Transverse colon (tissue), 4 donors: ENCODE data around the gene FSTL5. TPM values are rescaled to one million over a fixed set of nuclear protein-coding genes. Genes with fewer than 3 reads are reported as not detected.

Experiments
- DNase-seq: peaks from one replicate; pipeline ENCODE4 v3.0.0-alpha.2; 2019
- H3K27ac ChIP-seq, 4 donors: fragments of 200-600 bp; sonication (generic); 2 replicates each; pipeline ENCODE4 v1.5.1; 2016 to 2018; ENCODE audit warnings: inconsistent platforms in 4 of 4
- H3K27me3 ChIP-seq: fragments of 200-600 bp; sonication (generic); 2 replicates; pipeline ENCODE4 v1.5.1; 2017; ENCODE audit warnings: inconsistent platforms
- H3K36me3 ChIP-seq, 4 donors: fragments of 200-600 bp; sonication (generic); 2 replicates each; pipeline ENCODE4 v1.5.1; 2017 to 2019; ENCODE audit warnings: inconsistent platforms in 4 of 4
- H3K4me1 ChIP-seq, 4 donors: fragments of 200-600 bp; sonication (generic); 2 replicates each; pipeline ENCODE4 v1.5.1; 2017 to 2020; ENCODE audit warnings: inconsistent platforms in 4 of 4
- H3K4me3 ChIP-seq, 4 donors: fragments of 200-600 bp; sonication (generic); 1 replicate in 1 of 4; 2 replicates in 3 of 4; pipeline versions ENCODE4 v1.5.1 to v1.6.1; 2017 to 2019; ENCODE audit warnings: inconsistent platforms in 4 of 4
- H3K9me3 ChIP-seq, 2 donors: fragments of 200-600 bp; sonication (generic); 2 replicates each; pipeline ENCODE4 v1.5.1; 2017 to 2019; ENCODE audit warnings: inconsistent platforms in 2 of 2
- EP300 ChIP-seq: sonication (generic); formaldehyde crosslinking; IDR thresholded peaks from one replicate; pipeline ENCODE4 v1.6.1; 2017; ENCODE audit warnings: antibody characterized with exemption, low read depth
- POLR2A ChIP-seq: fragments of 450-650 bp; IDR thresholded peaks from one replicate; pipeline ENCODE4 v1.6.1; 2016; ENCODE audit warnings: antibody characterized with exemption, mild to moderate bottlenecking, moderate library complexity
- POLR2AphosphoS5 ChIP-seq, 3 donors: sonication (generic); formaldehyde crosslinking; IDR thresholded peaks; one replicate each; pipeline ENCODE4 v1.6.1; 2016; ENCODE audit warnings: antibody characterized with exemption in 3 of 3
- WGBS, 2 donors: methylation state at CpG; one replicate each; pipeline ENCODE4 v1.1.5; 2018; ENCODE audit warnings: low coverage in 1 of 2; 5-methylcytosine and 5-hydroxymethylcytosine counted together
- in situ Hi-C, 4 donors: fragments of 200-750 bp; cut with MboI; loops; one replicate each; pipeline versions ENCODE4 v1.15.0 to v1.15.1; 2017; ENCODE audit warnings: low sequenced_read_pairs in 3 of 4, low pct_ligation_motif_present in 1 of 4, low pct_unique_long_range_greater_than_20kb in 1 of 4
- intact Hi-C: fragments of 100-400 bp; cut with DNase I; formaldehyde crosslinking; loops from one replicate; pipeline ENCODE4 v1.15.1; 2023; ENCODE audit warnings: low total_unique reads
- total RNA-seq, 4 donors: library from RNA; depleted of rRNA; stranded (reverse); fragments of >200 nt; gene quantifications; one replicate each; pipeline ENCODE4 v1.1.0, GENCODE V29; 2016
- TF ChIP-seq, protein P1 (sequence below), 5 experiments: fragments of 200-600 bp in 3 of 5; fragments of 450-650 bp in 2 of 5; sonication (generic) in 3 of 5; IDR thresholded peaks; 1 replicate in 2 of 5; 2 replicates in 3 of 5; pipeline ENCODE4 v1.5.1; 2016 to 2017; ENCODE audit warnings: antibody characterized with exemption in 5 of 5, inconsistent platforms in 3 of 5, mild to moderate bottlenecking in 2 of 5, moderate library complexity in 1 of 5

The FSTL5 gene
- total RNA-seq, 4 donors from 2014 or later, result 0.14 to 0.16 TPM; not detected in 2

DNA sequence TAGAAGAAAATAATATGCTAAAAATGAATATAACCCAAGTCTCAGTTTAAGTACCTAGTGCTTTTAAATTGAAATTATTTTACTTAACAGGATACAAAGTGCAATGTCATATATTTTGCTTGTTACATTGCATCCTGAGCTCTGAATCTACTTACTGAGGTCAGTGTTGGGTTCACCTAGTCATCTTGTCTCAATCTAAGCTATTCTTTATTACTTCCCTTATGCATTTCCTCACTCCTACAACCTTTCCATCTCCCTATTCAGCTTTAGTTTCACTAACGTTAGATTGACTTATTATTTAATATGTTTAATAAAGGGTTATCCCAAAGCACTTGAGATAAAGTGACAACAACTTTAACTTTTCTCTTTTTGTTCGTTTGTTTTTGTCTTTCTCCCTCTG is 483.7 kb downstream of the FSTL5 start:
- H3K27me3 ChIP-seq, result no peaks in the 10 kb centered on the region
- H3K9me3 ChIP-seq, result no peaks in the 10 kb centered on the region
- no peak for DNase-seq
- intact Hi-C loops, result no loop called here
- H3K27ac ChIP-seq, result no peak overlapping the region
- in situ Hi-C loops, result no loop called here
- H3K36me3 ChIP-seq, result no peaks in the 10 kb centered on the region
- TF ChIP-seq, protein P1, sequence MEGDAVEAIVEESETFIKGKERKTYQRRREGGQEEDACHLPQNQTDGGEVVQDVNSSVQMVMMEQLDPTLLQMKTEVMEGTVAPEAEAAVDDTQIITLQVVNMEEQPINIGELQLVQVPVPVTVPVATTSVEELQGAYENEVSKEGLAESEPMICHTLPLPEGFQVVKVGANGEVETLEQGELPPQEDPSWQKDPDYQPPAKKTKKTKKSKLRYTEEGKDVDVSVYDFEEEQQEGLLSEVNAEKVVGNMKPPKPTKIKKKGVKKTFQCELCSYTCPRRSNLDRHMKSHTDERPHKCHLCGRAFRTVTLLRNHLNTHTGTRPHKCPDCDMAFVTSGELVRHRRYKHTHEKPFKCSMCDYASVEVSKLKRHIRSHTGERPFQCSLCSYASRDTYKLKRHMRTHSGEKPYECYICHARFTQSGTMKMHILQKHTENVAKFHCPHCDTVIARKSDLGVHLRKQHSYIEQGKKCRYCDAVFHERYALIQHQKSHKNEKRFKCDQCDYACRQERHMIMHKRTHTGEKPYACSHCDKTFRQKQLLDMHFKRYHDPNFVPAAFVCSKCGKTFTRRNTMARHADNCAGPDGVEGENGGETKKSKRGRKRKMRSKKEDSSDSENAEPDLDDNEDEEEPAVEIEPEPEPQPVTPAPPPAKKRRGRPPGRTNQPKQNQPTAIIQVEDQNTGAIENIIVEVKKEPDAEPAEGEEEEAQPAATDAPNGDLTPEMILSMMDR (IDR thresholded peaks at IDR 0.05), result no peak
- TF ChIP-seq POLR2AphosphoS5 (IDR thresholded peaks at IDR 0.05) (no peak), EP300 (no peak), POLR2A (no peak)
- no peaks in the 10 kb centered on the region for H3K4me1 ChIP-seq
- 6 to 31% methylated on average over 2 of the region's 2 CpGs for WGBS, 2 donors
- H3K4me3 ChIP-seq, result no peak overlapping the region

DNA sequence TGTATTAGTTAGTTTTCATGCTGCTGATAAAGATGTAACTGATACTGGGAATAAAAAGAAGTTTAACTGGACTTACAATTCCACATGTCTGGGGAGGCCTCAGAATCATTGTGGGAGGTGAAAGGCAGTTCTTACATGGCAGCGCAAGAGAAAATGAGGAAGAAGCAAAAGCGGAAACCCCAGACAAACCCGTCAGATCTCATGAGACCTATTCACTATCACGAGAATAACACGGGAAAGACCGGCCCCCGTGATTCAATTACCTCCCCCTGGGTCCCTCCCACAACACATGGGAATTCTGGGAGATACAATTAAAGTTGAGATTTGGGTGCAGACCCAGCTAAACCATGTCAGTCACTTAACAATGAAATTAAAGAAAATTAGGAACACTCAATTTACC is 499.1 kb downstream of the FSTL5 start:
- no peak overlapping the region for H3K27ac ChIP-seq
- no peak for DNase-seq
- in situ Hi-C loops, result no loop called here

DNA sequence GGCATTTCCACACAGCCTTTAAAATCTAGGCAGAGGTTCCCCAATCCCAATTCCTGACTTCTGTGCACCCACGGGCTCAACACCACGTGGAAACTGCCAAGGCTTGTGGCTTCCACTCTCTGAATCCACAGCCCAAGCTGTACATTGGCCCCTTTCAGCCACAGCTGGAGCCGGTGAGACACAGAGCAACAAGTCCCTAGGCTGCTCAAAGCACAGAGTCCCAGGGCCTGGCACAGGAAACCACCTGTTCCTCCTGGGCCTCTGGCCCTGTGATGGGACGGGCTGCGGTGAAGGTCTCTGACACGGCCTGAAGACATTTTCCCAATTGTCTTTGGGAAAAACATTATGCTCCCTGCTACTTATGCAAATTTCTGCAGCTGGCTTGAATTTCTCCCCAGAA is 500.0 kb downstream of the FSTL5 start:
- H3K4me1 ChIP-seq, result no peaks in the 10 kb centered on the region
- no peak for DNase-seq
- intact Hi-C loops (no loop called here), in situ Hi-C loops (no loop called here)
- no peak overlapping the region for H3K4me3 ChIP-seq
- H3K27ac ChIP-seq, result no peak overlapping the region
- H3K36me3 ChIP-seq, result no peaks in the 10 kb centered on the region
- no peaks in the 10 kb centered on the region for H3K27me3 ChIP-seq
- TF ChIP-seq POLR2A (no peak), POLR2AphosphoS5 (IDR thresholded peaks at IDR 0.05) (no peak), EP300 (no peak)
- TF ChIP-seq, protein P1 (IDR thresholded peaks at IDR 0.05), result no peak
- no peaks in the 10 kb centered on the region for H3K9me3 ChIP-seq
- 75% methylated on average over 6 of the region's 6 CpGs; no CpG with 5 or more reads in 1 of the 2 donors for WGBS, 2 donors

More for the DNA sequence above, 499.1 kb downstream of the FSTL5 start:
- 79 to 83% methylated on average over 5 to 7 of the region's 7 CpGs for WGBS, 2 donors
- no peak overlapping the region for H3K4me3 ChIP-seq
- H3K4me1 ChIP-seq, result no peaks in the 10 kb centered on the region
- no peaks in the 10 kb centered on the region for H3K9me3 ChIP-seq
- TF ChIP-seq, protein P1 (IDR thresholded peaks at IDR 0.05), result no peak
- TF ChIP-seq EP300, result no peak
- no peak for TF ChIP-seq POLR2AphosphoS5 (IDR thresholded peaks at IDR 0.05)
- no peak for TF ChIP-seq POLR2A
- no peaks in the 10 kb centered on the region for H3K27me3 ChIP-seq
- intact Hi-C loops, result no loop called here
- no peaks in the 10 kb centered on the region for H3K36me3 ChIP-seq

DNA sequence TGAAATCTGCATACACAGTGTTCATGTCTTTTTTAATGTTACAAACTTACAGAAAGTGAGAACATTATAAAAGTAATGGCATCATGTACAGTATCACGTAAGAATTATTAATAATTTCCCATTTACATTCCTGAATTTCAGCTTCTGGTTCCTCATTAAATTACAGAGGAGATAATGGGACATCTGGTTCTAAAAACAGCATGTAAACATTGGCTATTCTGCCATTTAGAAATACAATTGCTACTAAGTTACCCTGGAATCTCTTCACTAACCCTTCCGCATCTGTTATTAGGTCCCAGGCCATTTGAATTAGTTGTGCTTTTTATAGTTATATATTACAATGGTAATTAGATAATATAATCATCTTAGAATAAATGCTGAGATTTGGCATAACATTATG is 505.1 kb downstream of the FSTL5 start:
- Histone ChIP-seq H3K36me3 (no peaks in the 10 kb centered on the region), H3K9me3 (no peaks in the 10 kb centered on the region), H3K4me1 (no peaks in the 10 kb centered on the region), H3K4me3 (no peak overlapping the region), H3K27me3 (no peaks in the 10 kb centered on the region), H3K27ac (no peak overlapping the region)
- TF ChIP-seq, protein P1 (IDR thresholded peaks at IDR 0.05), result no peak
- TF ChIP-seq POLR2AphosphoS5 (IDR thresholded peaks at IDR 0.05), result no peak
- TF ChIP-seq POLR2A, result no peak
- no peak for TF ChIP-seq EP300
- intact Hi-C loops (no loop called here), in situ Hi-C loops (no loop called here)
- 72 to 85% methylated on average over 2 of the region's 2 CpGs for WGBS, 2 donors
- DNase-seq, result no peak
